HepG2 (cell line): ENCODE results near the gene GC.

ENCODE experiments used
- POLR2A ChIP-seq, 2 experiments: IDR thresholded peaks; 2 replicates each; pipeline ENCODE4 v1.6.1; 2011; ENCODE audit warnings: low read depth in 2 of 2, low read length in 2 of 2, mild to moderate bottlenecking in 1 of 2, moderate library complexity in 1 of 2; ENCODE audit not compliant: insufficient read depth in 1 of 2
- TERF1 ChIP-seq: sonication (generic); formaldehyde crosslinking; IDR thresholded peaks from 2 replicates; pipeline ENCODE4 v1.8.0; 2022; ENCODE audit warnings: mild to moderate bottlenecking, missing genetic modification reagents, moderate library complexity
- ZFP90 ChIP-seq: sonication (generic); formaldehyde crosslinking; IDR thresholded peaks from 2 replicates; pipeline ENCODE4 v1.8.0; 2022; ENCODE audit warnings: missing genetic modification reagents, mild to moderate bottlenecking, inconsistent platforms, borderline replicate concordance
- ZNF512 ChIP-seq: sonication (generic); formaldehyde crosslinking; IDR thresholded peaks from 2 replicates; pipeline ENCODE4 v1.4.0; 2020; ENCODE audit warnings: mild to moderate bottlenecking, missing genetic modification reagents

GRCh38 chr4:71771613-71772012 lies 12.3 kb downstream of the GC start:
- TF ChIP-seq ZNF512 (CRISPR knock-in tag) = no peak
- no peak for TF ChIP-seq POLR2A (IDR thresholded peaks at IDR 0.05; ENCODE audit: insufficient read depth in 1 of 2, low read depth in 2 of 2, low read length in 2 of 2)
- TF ChIP-seq TERF1 (CRISPR knock-in tag) = no peak
- no peak for TF ChIP-seq ZFP90 (CRISPR knock-in tag)
